SU-DHL-6 (cell line): ENCODE results near the gene TLL2.

ENCODE experiments used
- EZH2phosphoT487 ChIP-seq: fragments of 200-600 bp; sonication (generic), shearing (Covaris generic); conservative IDR thresholded peaks from 2 replicates; pipeline ENCODE4 v1.6.1; 2018; ENCODE audit warnings: mild to moderate bottlenecking, antibody characterized with exemption, low read length, moderate library complexity, mixed read lengths
- TF ChIP-seq, protein P1 (sequence below): fragments of 200-600 bp; sonication (generic); IDR thresholded peaks from one replicate; pipeline ENCODE4 v1.5.1; 2017; ENCODE audit warnings: antibody characterized with exemption, mild to moderate bottlenecking, low read length, moderate library complexity; ENCODE audit not compliant: insufficient read depth, poor library complexity, severe bottlenecking

DNA sequence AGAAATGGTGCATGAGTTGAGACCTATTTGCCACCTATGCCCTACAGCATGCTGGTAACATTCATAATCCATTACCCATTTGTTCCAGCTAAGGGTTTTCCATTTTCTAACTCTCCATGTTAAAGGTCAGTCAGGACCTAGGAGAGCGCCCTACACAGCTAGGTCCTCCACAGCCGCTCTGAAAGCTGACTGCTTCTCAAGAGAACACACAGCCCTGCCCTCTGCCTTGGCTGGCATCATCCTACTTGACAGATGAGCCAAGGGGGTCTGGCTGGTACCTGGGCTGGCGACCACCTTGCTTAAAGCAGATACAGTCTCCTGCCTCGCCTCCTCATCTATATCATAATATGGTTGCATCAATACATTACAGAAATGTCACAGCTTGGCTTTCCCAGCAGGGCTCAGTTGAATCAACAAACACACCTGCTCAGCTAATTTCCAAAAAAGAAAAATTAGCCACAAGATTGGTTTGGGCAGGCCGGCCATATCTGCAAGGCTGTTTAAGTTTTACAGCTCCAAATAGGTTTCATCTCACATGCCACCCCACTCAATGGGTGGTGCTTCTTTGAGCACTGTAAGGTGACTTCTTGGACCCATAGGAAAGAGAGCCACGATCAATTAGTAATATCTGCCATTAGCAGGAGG, 17.3 kb downstream of the TLL2 start:
- TF ChIP-seq, protein P1, sequence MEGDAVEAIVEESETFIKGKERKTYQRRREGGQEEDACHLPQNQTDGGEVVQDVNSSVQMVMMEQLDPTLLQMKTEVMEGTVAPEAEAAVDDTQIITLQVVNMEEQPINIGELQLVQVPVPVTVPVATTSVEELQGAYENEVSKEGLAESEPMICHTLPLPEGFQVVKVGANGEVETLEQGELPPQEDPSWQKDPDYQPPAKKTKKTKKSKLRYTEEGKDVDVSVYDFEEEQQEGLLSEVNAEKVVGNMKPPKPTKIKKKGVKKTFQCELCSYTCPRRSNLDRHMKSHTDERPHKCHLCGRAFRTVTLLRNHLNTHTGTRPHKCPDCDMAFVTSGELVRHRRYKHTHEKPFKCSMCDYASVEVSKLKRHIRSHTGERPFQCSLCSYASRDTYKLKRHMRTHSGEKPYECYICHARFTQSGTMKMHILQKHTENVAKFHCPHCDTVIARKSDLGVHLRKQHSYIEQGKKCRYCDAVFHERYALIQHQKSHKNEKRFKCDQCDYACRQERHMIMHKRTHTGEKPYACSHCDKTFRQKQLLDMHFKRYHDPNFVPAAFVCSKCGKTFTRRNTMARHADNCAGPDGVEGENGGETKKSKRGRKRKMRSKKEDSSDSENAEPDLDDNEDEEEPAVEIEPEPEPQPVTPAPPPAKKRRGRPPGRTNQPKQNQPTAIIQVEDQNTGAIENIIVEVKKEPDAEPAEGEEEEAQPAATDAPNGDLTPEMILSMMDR: no peak
- no peak for TF ChIP-seq EZH2phosphoT487
